ENCODE results near the gene KPNA1.

Gene KPNA1

GRCh38 chr3:122410639-122411038 lies 104.1 kb downstream of the KPNA1 start:
- DNase-seq: no peak

GRCh38 chr3:122410111-122410510 lies 104.6 kb downstream of the KPNA1 start:
- DNase-seq: no peak

GRCh38 chr3:122409446-122409845 lies 105.3 kb downstream of the KPNA1 start:
- no peak for DNase-seq

GRCh38 chr3:122407946-122408345 lies 106.8 kb downstream of the KPNA1 start:
- DNase-seq: no peak

GRCh38 chr3:122406198-122406597 lies 108.5 kb downstream of the KPNA1 start:
- DNase-seq: no peak

- DNase-seq: no peak
These were observed 109.7 kb downstream of the KPNA1 start for GRCh38 chr3:122405015-122405414.

GRCh38 chr3:122403489-122403888 lies 111.2 kb downstream of the KPNA1 start:
- no peak for DNase-seq

- DNase-seq: no peak
These were observed 115.8 kb downstream of the KPNA1 start for GRCh38 chr3:122398920-122399319.

GRCh38 chr3:122397201-122397600 lies 117.5 kb downstream of the KPNA1 start:
- DNase-seq: no peak

GRCh38 chr3:122396511-122396910 lies 118.2 kb downstream of the KPNA1 start:
- no peak for DNase-seq

- no peak for DNase-seq
These were observed 119.2 kb downstream of the KPNA1 start for GRCh38 chr3:122395582-122395981.

GRCh38 chr3:122394173-122394572 lies 120.6 kb downstream of the KPNA1 start:
- no peak for DNase-seq

- DNase-seq: no peak
These were observed 121.6 kb downstream of the KPNA1 start for GRCh38 chr3:122392868-122393844.

- DNase-seq: no peak
These were observed 122.9 kb downstream of the KPNA1 start for GRCh38 chr3:122391681-122392446.

- no peak for DNase-seq
These were observed 124.1 kb downstream of the KPNA1 start for GRCh38 chr3:122390665-122391064.

GRCh38 chr3:122389892-122390291 lies 124.8 kb downstream of the KPNA1 start:
- DNase-seq: no peak

GRCh38 chr3:122389197-122389596 lies 125.5 kb downstream of the KPNA1 start:
- DNase-seq: no peak

- no peak for DNase-seq
These were observed 127.0 kb downstream of the KPNA1 start for GRCh38 chr3:122387709-122388108.

GRCh38 chr3:122383771-122384697 lies 130.7 kb downstream of the KPNA1 start, which contains the start of gene FAM162A:
Gene FAM162A, plus strand, starts transcription at chr3:122384182. Its CDS starts 84 bp downstream, at chr3:122384266.
- DNase-seq: peak; percentile 94

GRCh38 chr3:122382888-122383666 lies 131.7 kb downstream of the KPNA1 start, which contains the start of gene MIX23:
Gene MIX23, minus strand, starts transcription at chr3:122383231. Its CDS starts 7 bp downstream, at chr3:122383224.
- peak; percentile 83 for DNase-seq

- no peak for DNase-seq
These were observed 136.8 kb downstream of the KPNA1 start for GRCh38 chr3:122377975-122378374.

- DNase-seq: no peak
These were observed 140.7 kb downstream of the KPNA1 start for GRCh38 chr3:122374034-122374433.

All from activated CD4-positive, CD25-positive, alpha-beta regulatory T cell treated with anti-CD3 and anti-CD28 coated beads, Interleukin-2, amount 50 U/mL, for 72 hours (primary cell).